H1 (cell line): ENCODE data around the gene AKAP7. TPM values are rescaled to one million over a fixed set of nuclear protein-coding genes. Genes with fewer than 3 reads are reported as not detected.

Source experiments
- ATF3 ChIP-seq: IDR thresholded peaks from 2 replicates; pipeline ENCODE4 v1.6.1; 2011; ENCODE audit warnings: low read depth, mild to moderate bottlenecking, low read length; ENCODE audit not compliant: insufficient read depth
- USF2 ChIP-seq: IDR thresholded peaks from 2 replicates; pipeline ENCODE4 v1.6.1; 2011; ENCODE audit warnings: low read length, improper control_type of control experiment
- polyA plus RNA-seq, 7 experiments: library from polyadenylated mRNA; depleted of rRNA in 3 of 7; stranded (reverse) in 5 of 7; unstranded in 2 of 7; fragments of >200 nt in 5 of 7; fragments of 200-250 nt in 2 of 7; gene quantifications; 1 replicate in 5 of 7; 2 replicates in 1 of 7; 4 replicates in 1 of 7; pipeline versions ENCODE4 v1.2.1 to v1.2.3, GENCODE V29; 2011 to 2013; ENCODE audit warnings: missing spikeins in 2 of 7, mixed read lengths in 2 of 7
- total RNA-seq: library from RNA; stranded (reverse); fragmentation: NEBNext Ultra II Directional; extraction: Animal tissue kit (Norgen Biotek cat#: 25700); gene quantifications from 2 replicates; pipeline ENCODE4 v1.2.1, GENCODE V29; 2021

AKAP7 gene
- total and polyA plus RNA-seq, 2 of the 8 experiments (the other 6 are each of a cell fraction or from before 2014, with no cell fraction given), result 4.7 to 16.9 TPM

GRCh38 chr6:131257104-131257503 is 121.8 kb downstream of the AKAP7 start (continued):
- TF ChIP-seq USF2, result no peak
- TF ChIP-seq ATF3, result no peak
